ENCODE results near the gene ZNF280D.
"Not testable (repeated sequence)": the region's sequence is repeated elsewhere in the genome, so short reads cannot be mapped to it uniquely, and the experiment has no call there.

Gene ZNF280D

DNA sequence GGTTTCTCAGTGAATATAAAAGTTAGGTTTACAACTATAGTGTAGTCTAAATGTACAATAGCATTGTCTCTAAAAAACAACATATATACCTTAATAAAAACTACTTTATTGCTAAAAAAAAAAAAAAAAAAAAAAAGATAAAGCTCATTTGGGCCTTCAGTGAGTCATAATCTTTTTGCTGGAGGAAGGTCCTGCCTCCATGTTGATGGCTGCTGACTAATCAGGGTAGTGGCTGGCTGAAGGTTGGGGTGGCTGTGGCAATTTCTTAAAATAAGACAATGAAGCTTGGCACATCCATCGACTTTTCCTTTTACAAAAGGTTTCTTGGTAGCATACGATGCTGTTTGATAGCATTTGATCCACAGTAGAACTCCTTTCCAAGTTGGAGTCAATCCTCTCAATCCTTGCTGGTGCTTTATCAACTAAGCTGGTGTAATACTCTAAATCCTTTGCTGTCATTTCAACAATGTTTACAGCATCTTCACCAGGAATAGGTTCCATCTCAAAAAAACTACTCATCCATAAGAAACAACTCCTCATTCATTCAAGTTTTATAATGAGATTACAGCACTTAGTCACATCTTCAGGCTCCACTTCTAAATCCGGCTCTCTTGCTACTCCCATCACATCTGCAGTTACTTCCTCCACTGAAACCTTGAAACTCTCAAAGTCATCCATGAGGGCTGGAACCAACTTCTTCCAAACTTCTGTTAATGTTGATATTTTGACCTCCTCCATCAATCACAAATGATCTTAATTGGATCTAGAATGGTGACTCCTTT, 13.3 kb downstream of the ZNF280D start:
- no peak for DNase-seq (ENCODE audit: low read depth)
- TF ChIP-seq MYC (IDR thresholded peaks at IDR 0.05; ENCODE audit: low read depth, low read length), result no peak
- TF ChIP-seq, protein P1, sequence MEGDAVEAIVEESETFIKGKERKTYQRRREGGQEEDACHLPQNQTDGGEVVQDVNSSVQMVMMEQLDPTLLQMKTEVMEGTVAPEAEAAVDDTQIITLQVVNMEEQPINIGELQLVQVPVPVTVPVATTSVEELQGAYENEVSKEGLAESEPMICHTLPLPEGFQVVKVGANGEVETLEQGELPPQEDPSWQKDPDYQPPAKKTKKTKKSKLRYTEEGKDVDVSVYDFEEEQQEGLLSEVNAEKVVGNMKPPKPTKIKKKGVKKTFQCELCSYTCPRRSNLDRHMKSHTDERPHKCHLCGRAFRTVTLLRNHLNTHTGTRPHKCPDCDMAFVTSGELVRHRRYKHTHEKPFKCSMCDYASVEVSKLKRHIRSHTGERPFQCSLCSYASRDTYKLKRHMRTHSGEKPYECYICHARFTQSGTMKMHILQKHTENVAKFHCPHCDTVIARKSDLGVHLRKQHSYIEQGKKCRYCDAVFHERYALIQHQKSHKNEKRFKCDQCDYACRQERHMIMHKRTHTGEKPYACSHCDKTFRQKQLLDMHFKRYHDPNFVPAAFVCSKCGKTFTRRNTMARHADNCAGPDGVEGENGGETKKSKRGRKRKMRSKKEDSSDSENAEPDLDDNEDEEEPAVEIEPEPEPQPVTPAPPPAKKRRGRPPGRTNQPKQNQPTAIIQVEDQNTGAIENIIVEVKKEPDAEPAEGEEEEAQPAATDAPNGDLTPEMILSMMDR (IDR thresholded peaks at IDR 0.05; ENCODE audit: low read depth, low read length), result no peak
- no peak for TF ChIP-seq POLR2A (IDR thresholded peaks at IDR 0.05; ENCODE audit: extremely low read depth, insufficient read length)
- TF ChIP-seq MAX (IDR thresholded peaks at IDR 0.05; ENCODE audit: low read depth, low read length), result no peak
- H3K4me3 ChIP-seq (ENCODE audit: low read depth, low read length), result no peak overlapping the region

DNA sequence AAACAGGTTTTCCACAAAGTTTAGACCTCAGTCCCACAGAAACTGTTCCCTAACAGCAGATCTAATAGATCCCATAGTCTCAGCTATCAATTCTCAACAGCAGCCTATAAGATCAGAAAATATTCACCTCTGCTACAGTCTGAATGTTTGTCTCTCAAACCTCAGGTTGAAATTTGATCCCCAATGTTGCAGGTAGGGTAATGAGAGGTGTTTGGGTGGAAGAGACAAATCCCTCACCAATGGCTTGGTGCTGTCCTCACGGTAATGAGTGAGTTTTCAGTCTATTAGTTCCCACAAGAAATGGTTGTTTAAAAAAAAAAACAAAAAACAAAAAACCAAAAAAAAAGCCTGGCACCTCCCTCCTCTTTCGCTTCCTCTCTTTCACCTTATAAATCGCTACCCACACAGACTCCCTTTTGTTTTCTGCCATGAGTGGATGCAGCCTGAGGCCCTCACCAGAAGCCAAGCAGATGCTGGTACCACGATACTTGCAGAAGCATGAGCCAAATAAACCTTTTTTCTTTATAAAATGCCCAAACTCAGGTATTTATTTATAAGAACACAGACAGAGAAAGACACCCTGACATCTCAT, 14.2 kb downstream of the ZNF280D start:
- DNase-seq (ENCODE audit: low read depth), result no peak
- no peak overlapping the region for H3K4me3 ChIP-seq (ENCODE audit: low read depth, low read length)

GRCh38 chr15:56718560-56718959, 14.7 kb downstream of the ZNF280D start:
- TF ChIP-seq MAX (IDR thresholded peaks at IDR 0.05; ENCODE audit: low read depth, low read length), result no peak
- TF ChIP-seq POLR2A (IDR thresholded peaks at IDR 0.05; ENCODE audit: extremely low read depth, insufficient read length), result no peak
- TF ChIP-seq, protein P1 (IDR thresholded peaks at IDR 0.05; ENCODE audit: low read depth, low read length), result no peak
- no peak for DNase-seq (ENCODE audit: low read depth)
- no peak overlapping the region for H3K4me3 ChIP-seq (ENCODE audit: low read depth, low read length)

More for the DNA sequence above, 14.2 kb downstream of the ZNF280D start:
- no peak for TF ChIP-seq POLR2A (IDR thresholded peaks at IDR 0.05; ENCODE audit: extremely low read depth, insufficient read length)
- TF ChIP-seq MYC (IDR thresholded peaks at IDR 0.05; ENCODE audit: low read depth, low read length), result no peak
- TF ChIP-seq, protein P1 (IDR thresholded peaks at IDR 0.05; ENCODE audit: low read depth, low read length), result no peak
- no peak for TF ChIP-seq MAX (IDR thresholded peaks at IDR 0.05; ENCODE audit: low read depth, low read length)

- H3K4me3 ChIP-seq (ENCODE audit: low read depth, low read length), result no peak overlapping the region
- no peak for DNase-seq (ENCODE audit: low read depth)
- no peak for TF ChIP-seq POLR2A (IDR thresholded peaks at IDR 0.05; ENCODE audit: extremely low read depth, insufficient read length)
Measured at GRCh38 chr15:56716334-56716733, 17.0 kb downstream of the ZNF280D start.

- no peak overlapping the region for H3K4me3 ChIP-seq (ENCODE audit: low read depth, low read length)
- no peak for DNase-seq (ENCODE audit: low read depth)
- TF ChIP-seq MYC (IDR thresholded peaks at IDR 0.05; ENCODE audit: low read depth, low read length) (no peak), POLR2A (IDR thresholded peaks at IDR 0.05; ENCODE audit: extremely low read depth, insufficient read length) (no peak), MAX (IDR thresholded peaks at IDR 0.05; ENCODE audit: low read depth, low read length) (no peak)
- TF ChIP-seq, protein P1 (IDR thresholded peaks at IDR 0.05; ENCODE audit: low read depth, low read length), result no peak
Measured at GRCh38 chr15:56715220-56715619, 18.1 kb downstream of the ZNF280D start.

DNA sequence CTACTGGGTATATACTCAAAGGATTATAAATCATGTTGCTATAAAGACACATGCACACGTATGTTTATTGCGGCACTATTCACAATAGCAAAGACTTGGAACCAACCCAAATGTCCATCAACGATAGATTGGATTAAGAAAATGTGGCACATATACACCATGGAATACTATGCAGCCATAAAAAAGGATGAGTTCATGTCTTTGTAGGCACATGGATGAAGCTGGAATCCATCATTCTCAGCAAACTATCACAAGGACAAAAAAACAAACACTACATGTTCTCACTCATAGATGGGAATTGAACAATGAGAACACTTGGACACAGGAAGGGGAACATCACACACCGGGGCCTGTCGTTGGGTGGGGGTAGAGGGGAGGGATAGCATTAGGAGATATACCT, 23.8 kb downstream of the ZNF280D start:
- not testable (repeated sequence) for DNase-seq (ENCODE audit: low read depth); H3K4me3 ChIP-seq (ENCODE audit: low read depth, low read length)

- no peak for DNase-seq (ENCODE audit: low read depth)
- TF ChIP-seq MAX (IDR thresholded peaks at IDR 0.05; ENCODE audit: low read depth, low read length), result no peak
- TF ChIP-seq POLR2A (IDR thresholded peaks at IDR 0.05; ENCODE audit: extremely low read depth, insufficient read length), result no peak
- TF ChIP-seq, protein P1 (IDR thresholded peaks at IDR 0.05; ENCODE audit: low read depth, low read length), result no peak
- TF ChIP-seq MYC (IDR thresholded peaks at IDR 0.05; ENCODE audit: low read depth, low read length), result no peak
- no peak overlapping the region for H3K4me3 ChIP-seq (ENCODE audit: low read depth, low read length)
Measured at GRCh38 chr15:56699743-56700142, 33.6 kb downstream of the ZNF280D start.

Data from NB4 (cell line).